Measurements from ENCODE around the gene NRF1. TPM values are rescaled to one million over a fixed set of nuclear protein-coding genes. Genes with fewer than 3 reads are reported as not detected.
"Not testable (repeated sequence)": the region's sequence is repeated elsewhere in the genome, so short reads cannot be mapped to it uniquely, and the experiment has no call there.

Gene NRF1
- total and polyA plus RNA-seq, 2 of the 13 experiments (the other 11 are each of a cell fraction or from before 2014, with no cell fraction given) = 9.3 to 10.1 TPM

DNA sequence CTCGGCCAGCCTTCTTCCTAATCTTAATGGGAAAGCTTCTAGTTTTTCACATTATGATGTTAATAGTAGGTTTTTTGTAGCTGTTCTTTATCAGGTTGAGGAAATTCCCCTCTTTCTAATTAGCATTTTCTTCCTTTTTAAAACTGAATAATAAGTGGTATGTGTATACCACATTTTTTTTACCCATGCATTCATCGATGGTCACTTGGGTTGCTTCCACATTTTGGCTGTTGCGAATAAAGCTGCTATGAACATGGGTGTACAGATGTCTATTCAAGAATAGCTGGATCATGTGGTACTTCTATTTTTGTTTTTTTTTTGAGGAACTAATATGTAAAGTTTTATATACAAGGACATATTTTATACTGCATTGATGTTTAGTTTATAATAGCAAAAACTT, 44.3 kb downstream of the NRF1 start (continued):
- TF ChIP-seq, protein P1, sequence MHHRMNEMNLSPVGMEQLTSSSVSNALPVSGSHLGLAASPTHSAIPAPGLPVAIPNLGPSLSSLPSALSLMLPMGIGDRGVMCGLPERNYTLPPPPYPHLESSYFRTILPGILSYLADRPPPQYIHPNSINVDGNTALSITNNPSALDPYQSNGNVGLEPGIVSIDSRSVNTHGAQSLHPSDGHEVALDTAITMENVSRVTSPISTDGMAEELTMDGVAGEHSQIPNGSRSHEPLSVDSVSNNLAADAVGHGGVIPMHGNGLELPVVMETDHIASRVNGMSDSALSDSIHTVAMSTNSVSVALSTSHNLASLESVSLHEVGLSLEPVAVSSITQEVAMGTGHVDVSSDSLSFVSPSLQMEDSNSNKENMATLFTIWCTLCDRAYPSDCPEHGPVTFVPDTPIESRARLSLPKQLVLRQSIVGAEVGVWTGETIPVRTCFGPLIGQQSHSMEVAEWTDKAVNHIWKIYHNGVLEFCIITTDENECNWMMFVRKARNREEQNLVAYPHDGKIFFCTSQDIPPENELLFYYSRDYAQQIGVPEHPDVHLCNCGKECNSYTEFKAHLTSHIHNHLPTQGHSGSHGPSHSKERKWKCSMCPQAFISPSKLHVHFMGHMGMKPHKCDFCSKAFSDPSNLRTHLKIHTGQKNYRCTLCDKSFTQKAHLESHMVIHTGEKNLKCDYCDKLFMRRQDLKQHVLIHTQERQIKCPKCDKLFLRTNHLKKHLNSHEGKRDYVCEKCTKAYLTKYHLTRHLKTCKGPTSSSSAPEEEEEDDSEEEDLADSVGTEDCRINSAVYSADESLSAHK (CRISPR knock-in tag; IDR thresholded peaks at IDR 0.05; ENCODE audit: borderline replicate concordance) = no peak
- TF ChIP-seq CC2D1A (CRISPR knock-in tag; IDR thresholded peaks at IDR 0.05) = no peak

DNA sequence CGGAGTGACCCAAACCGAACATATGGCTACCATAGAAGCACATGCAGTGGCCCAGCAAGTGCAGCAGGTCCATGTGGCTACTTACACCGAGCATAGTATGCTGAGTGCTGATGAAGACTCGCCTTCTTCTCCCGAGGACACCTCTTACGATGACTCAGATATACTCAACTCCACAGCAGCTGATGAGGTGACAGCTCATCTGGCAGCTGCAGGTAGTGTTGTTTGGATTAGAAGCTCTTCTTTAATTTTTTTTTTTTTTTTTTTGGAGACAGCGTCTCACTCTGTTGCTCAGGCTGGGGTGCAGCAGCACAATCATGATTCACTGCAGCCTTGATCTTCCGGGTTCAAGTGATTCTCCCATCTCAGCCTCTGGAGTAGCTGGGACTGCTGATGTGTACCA, 45.8 kb downstream of the NRF1 start:
- Histone ChIP-seq H2AFZ (ENCODE audit: low read length) (no peak overlapping the region), H3K27me3 (ENCODE audit: control insufficient read depth in 1 of 2, insufficient read depth in 2 of 2, low read length in 2 of 2) (no peaks in the 10 kb centered on the region), H3K4me3 (replicated peaks in 1 of 3; ENCODE audit: insufficient read depth in 1 of 3, low read depth in 2 of 3, low read length in 3 of 3) (no peak overlapping the region), H4K20me1 (ENCODE audit: insufficient read depth, low read length) (no peaks in the 10 kb centered on the region), H3K9ac (ENCODE audit: insufficient read depth, low read depth, low read length) (no peak overlapping the region), H3K9me3 (ENCODE audit: low read length) (peaks cover 17% of the 10 kb centered on the region), H3K36me3 (replicated peaks in 1 of 2; ENCODE audit: control insufficient read depth in 1 of 2, insufficient read depth in 2 of 2, low read length in 2 of 2) (peaks cover 15 to 39% of the 10 kb centered on the region in 2 experiments; a peak in 4 of 5 replicates), H3K4me2 (ENCODE audit: low read depth, low read length) (no peak overlapping the region), H3K79me2 (ENCODE audit: insufficient read depth, low read length) (peaks cover 2% of the 10 kb centered on the region), H3K4me1 (ENCODE audit: insufficient read depth, low read length) (no peaks in the 10 kb centered on the region), H3K27ac (ENCODE audit: extremely low read length, insufficient read depth, low read length) (no peak overlapping the region)
- DNase-seq (ENCODE audit: low spot score) (no peak), ATAC-seq (no peak), FAIRE-seq (no peak)
- POLR2A ChIA-PET = no interaction called here
- 94% methylated on average over 8 of the region's 8 CpGs for WGBS (ENCODE audit: low lambda C conversion rate)
- BruUV-seq (replicated peaks) = no TSS peak
- TF ChIP-seq CAMTA2 (CRISPR knock-in tag; IDR thresholded peaks at IDR 0.05; ENCODE audit: borderline replicate concordance) (no peak), SMARCE1 (IDR thresholded peaks at IDR 0.05; ENCODE audit: borderline replicate concordance) (no peak), GABPA (IDR thresholded peaks at IDR 0.05; ENCODE audit: low read depth, low read length) (no peak), GABPA (CRISPR knock-in tag; IDR thresholded peaks at IDR 0.05; ENCODE audit: low read depth) (no peak), ERF (CRISPR knock-in tag; IDR thresholded peaks at IDR 0.05) (no peak)
- TF ChIP-seq, protein P2, sequence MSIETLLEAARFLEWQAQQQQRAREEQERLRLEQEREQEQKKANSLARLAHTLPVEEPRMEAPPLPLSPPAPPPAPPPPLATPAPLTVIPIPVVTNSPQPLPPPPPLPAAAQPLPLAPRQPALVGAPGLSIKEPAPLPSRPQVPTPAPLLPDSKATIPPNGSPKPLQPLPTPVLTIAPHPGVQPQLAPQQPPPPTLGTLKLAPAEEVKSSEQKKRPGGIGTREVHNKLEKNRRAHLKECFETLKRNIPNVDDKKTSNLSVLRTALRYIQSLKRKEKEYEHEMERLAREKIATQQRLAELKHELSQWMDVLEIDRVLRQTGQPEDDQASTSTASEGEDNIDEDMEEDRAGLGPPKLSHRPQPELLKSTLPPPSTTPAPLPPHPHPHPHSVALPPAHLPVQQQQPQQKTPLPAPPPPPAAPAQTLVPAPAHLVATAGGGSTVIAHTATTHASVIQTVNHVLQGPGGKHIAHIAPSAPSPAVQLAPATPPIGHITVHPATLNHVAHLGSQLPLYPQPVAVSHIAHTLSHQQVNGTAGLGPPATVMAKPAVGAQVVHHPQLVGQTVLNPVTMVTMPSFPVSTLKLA (IDR thresholded peaks at IDR 0.05) = 0 out of 2 replicates have a peak, but pooled peaks have one; percentile 14
- TF ChIP-seq, protein P3, sequence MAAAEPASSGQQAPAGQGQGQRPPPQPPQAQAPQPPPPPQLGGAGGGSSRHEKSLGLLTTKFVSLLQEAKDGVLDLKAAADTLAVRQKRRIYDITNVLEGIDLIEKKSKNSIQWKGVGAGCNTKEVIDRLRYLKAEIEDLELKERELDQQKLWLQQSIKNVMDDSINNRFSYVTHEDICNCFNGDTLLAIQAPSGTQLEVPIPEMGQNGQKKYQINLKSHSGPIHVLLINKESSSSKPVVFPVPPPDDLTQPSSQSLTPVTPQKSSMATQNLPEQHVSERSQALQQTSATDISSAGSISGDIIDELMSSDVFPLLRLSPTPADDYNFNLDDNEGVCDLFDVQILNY (CRISPR knock-in tag; conservative IDR thresholded peaks at IDR 0.05) = no peak
- intact Hi-C loops (cut with micrococcal nuclease; ENCODE audit: unreplicated experiment) = no loop called here
- CTCF ChIA-PET (ENCODE audit: low intra/inter-chr PET ratio, low total read pairs) = no interaction called here
- in situ Hi-C loops (cut with HindIII; ENCODE audit: extremely low pct_ligation_motif_present, low pct_unique_long_range_greater_than_20kb) = no loop called here

DNA sequence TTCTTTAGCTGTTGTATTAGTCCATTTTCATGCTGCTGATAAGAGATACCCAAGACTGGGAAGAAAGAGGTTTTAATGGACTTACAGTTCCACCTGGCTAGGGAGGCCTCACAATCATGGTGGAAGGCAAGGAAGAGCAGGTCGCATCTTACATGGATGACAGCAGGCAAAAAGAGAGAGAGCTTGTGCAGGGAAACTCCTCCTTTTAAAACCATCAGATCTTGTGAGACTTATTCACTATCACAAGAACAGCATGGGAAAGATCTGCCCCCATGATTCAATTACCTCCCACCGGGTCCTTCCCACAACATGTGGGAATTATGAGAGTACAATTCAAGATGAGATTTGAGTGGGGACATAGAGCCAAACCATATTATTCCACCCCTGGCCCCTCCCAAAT, 48.4 kb downstream of the NRF1 start:
- not testable (repeated sequence) for BruUV-seq (replicated peaks)
- 88% methylated on average over 2 of the region's 2 CpGs for WGBS (ENCODE audit: low lambda C conversion rate)

More for the DNA sequence above, 48.4 kb downstream of the NRF1 start:
- H3K4me2 ChIP-seq (ENCODE audit: low read depth, low read length); H3K9ac ChIP-seq (ENCODE audit: insufficient read depth, low read depth, low read length); H3K79me2 ChIP-seq (ENCODE audit: insufficient read depth, low read length); FAIRE-seq; H3K27me3 ChIP-seq (ENCODE audit: control insufficient read depth in 1 of 2, insufficient read depth in 2 of 2, low read length in 2 of 2); H3K27ac ChIP-seq (ENCODE audit: extremely low read length, insufficient read depth, low read length); H3K4me3 ChIP-seq (replicated peaks in 1 of 3; ENCODE audit: insufficient read depth in 1 of 3, low read depth in 2 of 3, low read length in 3 of 3); CTCF ChIA-PET (ENCODE audit: low intra/inter-chr PET ratio, low total read pairs); POLR2A ChIA-PET; H2AFZ ChIP-seq (ENCODE audit: low read length); DNase-seq (ENCODE audit: low spot score); H3K4me1 ChIP-seq (ENCODE audit: insufficient read depth, low read length); ATAC-seq; H4K20me1 ChIP-seq (ENCODE audit: insufficient read depth, low read length); intact Hi-C loops (cut with micrococcal nuclease; ENCODE audit: unreplicated experiment): not testable (repeated sequence)
- Histone ChIP-seq H3K9me3 (ENCODE audit: low read length) (peaks cover 17% of the 10 kb centered on the region), H3K36me3 (replicated peaks in 1 of 2; ENCODE audit: control insufficient read depth in 1 of 2, insufficient read depth in 2 of 2, low read length in 2 of 2) (peaks cover 15 to 39% of the 10 kb centered on the region in 2 experiments; a peak in 4 of 5 replicates)
- in situ Hi-C loops (cut with HindIII; ENCODE audit: extremely low pct_ligation_motif_present, low pct_unique_long_range_greater_than_20kb) = loop anchor here (5.0 to 10.0 kb wide), 2 partner anchors 167 to 355 kb away; no protein-coding TSS in a partner anchor
